Peyer's patch (tissue), 4 donors: ENCODE measurements around the gene PRR18. TPM values are rescaled to one million over a fixed set of nuclear protein-coding genes. Genes with fewer than 3 reads are reported as not detected.

Source experiments
- DNase-seq, 3 donors: peaks; one replicate each; pipeline ENCODE4 v3.0.0-alpha.2; 2017 to 2019
- H3K27ac ChIP-seq, 4 donors: fragments of 200-600 bp; sonication (generic); one replicate each; pipeline ENCODE4 v1.5.1; 2016 to 2019
- H3K27me3 ChIP-seq, 2 donors: fragments of 200-600 bp; sonication (generic); one replicate each; pipeline ENCODE4 v1.5.1; 2019
- H3K36me3 ChIP-seq, 3 donors: fragments of 200-600 bp; sonication (generic); one replicate each; pipeline ENCODE4 v1.5.1; 2016 to 2019
- H3K4me1 ChIP-seq, 4 donors: fragments of 200-600 bp; sonication (generic); one replicate each; pipeline ENCODE4 v1.5.1; 2016 to 2019
- H3K4me3 ChIP-seq, 4 donors: fragments of 200-600 bp; sonication (generic); 1 replicate in 3 of 4; 2 replicates in 1 of 4; pipeline ENCODE4 v1.5.1; 2016 to 2019; ENCODE audit warnings: mild to moderate bottlenecking in 1 of 4
- H3K9me3 ChIP-seq, 4 donors: fragments of 200-600 bp; sonication (generic); one replicate each; pipeline ENCODE4 v1.5.1; 2016 to 2019; ENCODE audit warnings: mild to moderate bottlenecking in 1 of 4
- POLR2A ChIP-seq, 2 donors: fragments of 450-650 bp; IDR thresholded peaks; one replicate each; pipeline ENCODE4 v1.5.1; 2017; ENCODE audit warnings: antibody characterized with exemption in 2 of 2, mild to moderate bottlenecking in 2 of 2, moderate library complexity in 2 of 2
- total RNA-seq, 4 donors: library from RNA; depleted of rRNA; stranded (reverse); fragments of >200 nt; gene quantifications; one replicate each; pipeline ENCODE4 v1.1.0, GENCODE V29; 2016
- TF ChIP-seq, protein P1 (sequence below), 6 experiments: fragments of 450-650 bp in 4 of 6; fragments of 200-600 bp in 2 of 6; sonication (generic) in 1 of 6; IDR thresholded peaks; one replicate each; pipeline ENCODE4 v1.5.1; 2017 to 2019; ENCODE audit warnings: antibody characterized with exemption in 6 of 6, mild to moderate bottlenecking in 3 of 6, moderate library complexity in 1 of 6

Gene PRR18
- total RNA-seq, 4 donors from 2014 or later = not detected

DNA sequence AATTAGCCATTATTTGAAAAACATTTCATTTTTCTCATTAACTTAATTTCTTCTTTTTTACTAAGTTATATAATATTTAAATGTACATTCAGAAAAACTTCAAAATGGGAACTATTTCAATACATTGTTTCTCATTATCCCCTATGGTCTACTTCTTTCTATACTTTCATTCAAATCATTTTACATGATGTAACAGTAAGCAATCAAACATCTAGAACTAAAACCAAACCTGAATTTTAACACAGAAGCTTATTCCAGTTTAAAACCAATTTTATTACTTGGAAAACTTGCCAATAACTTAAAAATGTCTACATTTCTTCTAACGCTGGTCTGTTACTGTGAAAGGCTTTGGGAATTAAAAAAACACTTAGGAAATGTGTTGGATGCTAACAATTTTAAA is 4.6 kb upstream of the PRR18 start:
- TF ChIP-seq, protein P1, sequence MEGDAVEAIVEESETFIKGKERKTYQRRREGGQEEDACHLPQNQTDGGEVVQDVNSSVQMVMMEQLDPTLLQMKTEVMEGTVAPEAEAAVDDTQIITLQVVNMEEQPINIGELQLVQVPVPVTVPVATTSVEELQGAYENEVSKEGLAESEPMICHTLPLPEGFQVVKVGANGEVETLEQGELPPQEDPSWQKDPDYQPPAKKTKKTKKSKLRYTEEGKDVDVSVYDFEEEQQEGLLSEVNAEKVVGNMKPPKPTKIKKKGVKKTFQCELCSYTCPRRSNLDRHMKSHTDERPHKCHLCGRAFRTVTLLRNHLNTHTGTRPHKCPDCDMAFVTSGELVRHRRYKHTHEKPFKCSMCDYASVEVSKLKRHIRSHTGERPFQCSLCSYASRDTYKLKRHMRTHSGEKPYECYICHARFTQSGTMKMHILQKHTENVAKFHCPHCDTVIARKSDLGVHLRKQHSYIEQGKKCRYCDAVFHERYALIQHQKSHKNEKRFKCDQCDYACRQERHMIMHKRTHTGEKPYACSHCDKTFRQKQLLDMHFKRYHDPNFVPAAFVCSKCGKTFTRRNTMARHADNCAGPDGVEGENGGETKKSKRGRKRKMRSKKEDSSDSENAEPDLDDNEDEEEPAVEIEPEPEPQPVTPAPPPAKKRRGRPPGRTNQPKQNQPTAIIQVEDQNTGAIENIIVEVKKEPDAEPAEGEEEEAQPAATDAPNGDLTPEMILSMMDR (IDR thresholded peaks at IDR 0.05) = no peak
- TF ChIP-seq POLR2A (IDR thresholded peaks at IDR 0.05) = no peak
- H3K36me3 ChIP-seq = no peaks in the 10 kb centered on the region
- H3K9me3 ChIP-seq = no peaks in the 10 kb centered on the region
- H3K4me1 ChIP-seq = peaks cover 0 to 10% (median 7%) of the 10 kb centered on the region in 4 donors
- DNase-seq = no peak
- no peak overlapping the region for H3K27ac ChIP-seq
- H3K27me3 ChIP-seq = peaks cover 0 to 10% of the 10 kb centered on the region in 2 donors
- H3K4me3 ChIP-seq = no peak overlapping the region

DNA sequence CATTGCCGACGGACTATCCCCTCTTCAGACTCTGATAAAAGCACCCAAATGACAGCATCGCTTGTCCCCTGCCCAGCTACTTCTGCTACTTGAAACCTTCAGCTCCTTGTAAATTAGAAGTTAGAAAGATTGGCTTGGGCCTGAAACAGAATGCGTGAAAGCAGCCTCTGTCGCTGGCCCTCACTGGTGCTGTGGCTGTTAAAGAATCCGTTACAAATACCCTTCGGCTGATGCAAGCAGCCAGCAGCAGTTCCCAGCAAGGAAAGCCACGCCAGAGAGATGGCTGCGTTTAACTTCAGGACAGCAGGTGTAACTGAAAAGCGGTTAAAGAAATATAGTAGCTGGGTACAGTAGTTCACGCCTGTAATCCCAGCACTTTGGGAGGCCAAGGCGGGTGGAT is 2.4 kb upstream of the PRR18 start:
- H3K27ac ChIP-seq = no peak overlapping the region
- peaks cover 4 to 22% of the 10 kb centered on the region in 2 donors for H3K27me3 ChIP-seq
- DNase-seq = no peak
- TF ChIP-seq, protein P1 (IDR thresholded peaks at IDR 0.05) = no peak
- TF ChIP-seq POLR2A (IDR thresholded peaks at IDR 0.05) = no peak
- H3K4me1 ChIP-seq = peaks cover 0 to 21% (median 13%) of the 10 kb centered on the region in 4 donors
- H3K36me3 ChIP-seq = no peaks in the 10 kb centered on the region
- H3K4me3 ChIP-seq = no peak overlapping the region
- H3K9me3 ChIP-seq = no peaks in the 10 kb centered on the region

DNA sequence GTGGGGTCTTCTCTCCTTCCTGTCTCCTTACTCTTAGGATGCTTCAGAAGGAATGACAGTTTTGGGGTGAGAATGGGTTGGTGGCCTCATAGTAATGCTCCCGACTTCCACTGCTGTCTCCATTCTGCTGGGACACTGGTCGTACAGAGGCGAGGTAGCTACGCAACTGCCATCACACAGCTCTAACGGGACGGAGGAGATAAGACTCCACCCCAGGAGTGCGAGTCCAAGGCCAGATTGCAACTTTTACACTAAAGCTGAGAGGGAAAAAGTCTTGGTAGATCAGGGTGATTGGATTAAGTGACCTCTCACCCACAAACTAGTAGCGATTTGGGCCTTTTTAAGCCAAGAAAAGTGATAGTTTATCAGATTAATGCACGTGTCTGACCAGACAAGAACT is 1.8 kb upstream of the PRR18 start:
- Histone ChIP-seq H3K9me3 (no peaks in the 10 kb centered on the region), H3K27ac (no peak overlapping the region), H3K36me3 (no peaks in the 10 kb centered on the region), H3K4me3 (no peak overlapping the region), H3K4me1 (peaks cover 0 to 21% (median 13%) of the 10 kb centered on the region in 4 donors), H3K27me3 (peaks cover 4 to 22% of the 10 kb centered on the region in 2 donors)
- DNase-seq = no peak
- TF ChIP-seq, protein P1 (IDR thresholded peaks at IDR 0.05) = no peak
- no peak for TF ChIP-seq POLR2A (IDR thresholded peaks at IDR 0.05)

DNA sequence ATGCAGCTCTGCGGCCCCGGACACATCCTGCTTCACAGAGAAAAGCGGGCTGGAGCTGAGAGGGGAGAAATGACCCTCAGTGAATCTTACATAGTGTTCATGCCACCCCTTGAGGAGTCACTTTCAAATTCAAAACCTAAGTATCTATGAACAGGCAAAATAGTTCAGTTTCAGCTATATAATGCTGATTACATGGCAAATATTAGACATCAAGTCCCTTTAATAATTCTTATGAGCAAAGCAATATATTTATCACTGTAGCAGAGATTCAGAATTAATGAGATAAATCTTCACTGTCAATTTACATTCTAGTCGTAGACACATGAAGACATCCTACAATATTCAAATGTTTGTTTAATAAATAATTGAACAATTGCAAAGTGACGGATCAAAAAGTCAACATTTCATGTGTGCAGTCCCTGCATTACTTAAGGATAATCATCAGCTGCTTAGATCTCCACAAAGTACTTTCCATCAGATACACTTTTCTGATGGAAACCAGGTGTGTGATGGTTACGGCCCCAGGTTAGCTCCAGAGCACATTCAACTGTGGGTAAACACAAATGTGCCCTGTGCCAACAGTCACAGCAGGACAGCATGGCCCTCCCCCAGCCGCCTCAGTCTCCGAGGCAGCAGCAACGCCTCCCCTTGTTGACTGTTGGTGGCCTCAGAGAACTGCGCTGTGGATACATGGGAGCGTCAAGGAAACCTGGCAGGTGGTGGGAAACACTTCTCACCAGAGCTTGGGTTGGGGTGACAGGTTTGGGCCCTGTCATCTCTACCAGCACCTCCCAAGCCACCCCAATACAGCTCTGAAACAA is 787 bp upstream of the PRR18 start:
- Histone ChIP-seq H3K9me3 (no peaks in the 10 kb centered on the region), H3K4me1 (peaks cover 0 to 21% (median 13%) of the 10 kb centered on the region in 4 donors), H3K27me3 (peaks cover 4 to 22% of the 10 kb centered on the region in 2 donors), H3K36me3 (no peaks in the 10 kb centered on the region), H3K27ac (no peak overlapping the region), H3K4me3 (peak overlapping the region in 3 of 4 donors; percentile 51 to 53 (median 51))
- TF ChIP-seq, protein P1 (IDR thresholded peaks at IDR 0.05) = no peak
- TF ChIP-seq POLR2A (IDR thresholded peaks at IDR 0.05) = no peak
- DNase-seq = no peak

DNA sequence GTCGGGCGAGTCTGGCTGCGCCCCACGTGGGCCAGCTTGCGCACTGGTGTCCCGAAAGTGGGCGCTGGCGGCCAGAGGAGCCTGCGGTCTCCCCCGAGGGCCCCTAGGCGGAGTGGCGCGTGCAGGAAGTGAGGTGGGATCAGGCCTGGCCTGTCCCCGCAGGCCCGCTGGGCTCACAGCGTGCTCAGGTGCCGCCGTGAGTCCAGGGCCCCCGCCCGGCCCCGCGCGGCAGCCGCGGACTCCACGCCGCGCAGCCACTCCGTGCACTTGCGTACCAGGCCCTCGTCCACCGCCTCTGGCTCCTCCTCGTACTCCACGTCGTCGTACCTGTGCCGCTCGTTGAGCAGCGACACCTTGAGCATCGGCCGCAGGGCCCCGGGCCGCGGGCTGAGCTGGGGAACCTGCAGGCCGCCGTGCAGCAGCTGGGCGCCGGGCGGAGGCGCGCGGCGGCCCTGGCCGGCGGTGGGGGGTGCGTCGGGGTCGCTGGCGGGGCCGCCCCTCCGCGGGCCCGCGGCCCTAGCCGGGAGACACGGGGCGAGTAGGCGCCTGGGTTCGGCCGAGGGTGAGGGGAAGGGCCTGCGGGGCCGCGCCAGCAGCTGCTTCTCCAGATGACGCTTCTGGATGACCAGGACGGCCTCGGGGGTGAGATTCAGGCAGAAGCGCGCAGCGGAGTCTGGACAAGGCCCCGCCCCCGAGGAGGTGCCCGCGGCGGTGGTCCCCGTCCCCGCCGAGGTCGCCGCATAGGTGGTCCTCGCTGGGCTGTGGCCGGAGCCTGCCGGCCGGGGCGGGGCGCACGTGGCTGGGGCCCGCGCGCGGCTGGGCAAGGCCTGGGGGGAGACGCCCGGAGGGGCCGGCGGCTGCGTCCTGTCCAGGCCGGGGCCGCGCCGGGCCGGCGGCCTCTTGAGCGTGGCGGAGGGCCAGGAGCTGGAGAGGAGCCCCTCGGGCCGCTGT is 835 bp downstream of the PRR18 start:
- no peak for TF ChIP-seq POLR2A (IDR thresholded peaks at IDR 0.05)
- TF ChIP-seq, protein P1 (IDR thresholded peaks at IDR 0.05) = no peak
- peaks cover 0 to 21% (median 13%) of the 10 kb centered on the region in 4 donors for H3K4me1 ChIP-seq
- no peak for DNase-seq

More for the DNA sequence above, 835 bp downstream of the PRR18 start:
- no peaks in the 10 kb centered on the region for H3K9me3 ChIP-seq
- no peaks in the 10 kb centered on the region for H3K36me3 ChIP-seq
- no peak overlapping the region for H3K27ac ChIP-seq
- peaks cover 4 to 22% of the 10 kb centered on the region in 2 donors for H3K27me3 ChIP-seq
- peak overlapping the region; percentile 15 to 53 (median 51) for H3K4me3 ChIP-seq
